Kidney capillary endothelial cell (primary cell): ENCODE results near the gene GPR152.
"Not testable (repeated sequence)": the region's sequence is repeated elsewhere in the genome, so short reads cannot be mapped to it uniquely, and the experiment has no call there.

ENCODE experiments used
- DNase-seq: peaks from one replicate; pipeline ENCODE4 v3.0.0-alpha.2; 2018; ENCODE audit warnings: low spot score

Gene GPR152

DNA sequence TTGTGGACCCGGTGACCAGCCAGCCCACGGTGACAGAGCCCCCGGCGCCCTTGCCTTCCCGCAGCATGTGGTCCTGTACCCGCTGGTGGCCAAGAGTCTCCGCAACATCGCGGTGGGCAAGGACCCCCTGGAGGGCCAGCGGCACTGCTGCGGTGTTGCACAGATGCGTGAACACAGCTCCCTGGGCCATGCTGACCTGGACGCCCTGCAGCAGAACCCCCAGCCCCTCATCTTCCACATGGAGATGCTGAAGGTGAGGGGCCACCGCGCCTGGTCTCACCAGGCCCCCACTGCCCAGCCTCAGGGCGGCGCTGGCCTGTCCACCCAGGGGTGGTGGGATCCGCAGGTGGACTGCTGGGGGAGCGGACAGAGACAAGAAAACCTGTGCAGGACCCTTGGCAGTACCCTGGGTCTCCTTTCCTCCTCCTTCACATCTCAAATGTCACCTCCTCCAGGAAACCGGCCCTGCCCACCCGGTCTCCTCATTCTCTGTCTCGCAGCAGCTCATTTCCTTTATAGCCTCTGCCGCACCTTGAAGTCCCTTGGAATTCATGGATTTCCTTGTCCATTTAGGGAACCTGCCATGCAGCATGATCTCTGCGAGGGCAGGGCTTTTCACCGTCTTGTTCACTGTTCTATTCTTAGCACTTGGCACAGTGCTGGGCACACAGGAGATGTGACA, 36.8 kb upstream of the GPR152 start:
- no peak for DNase-seq

DNA sequence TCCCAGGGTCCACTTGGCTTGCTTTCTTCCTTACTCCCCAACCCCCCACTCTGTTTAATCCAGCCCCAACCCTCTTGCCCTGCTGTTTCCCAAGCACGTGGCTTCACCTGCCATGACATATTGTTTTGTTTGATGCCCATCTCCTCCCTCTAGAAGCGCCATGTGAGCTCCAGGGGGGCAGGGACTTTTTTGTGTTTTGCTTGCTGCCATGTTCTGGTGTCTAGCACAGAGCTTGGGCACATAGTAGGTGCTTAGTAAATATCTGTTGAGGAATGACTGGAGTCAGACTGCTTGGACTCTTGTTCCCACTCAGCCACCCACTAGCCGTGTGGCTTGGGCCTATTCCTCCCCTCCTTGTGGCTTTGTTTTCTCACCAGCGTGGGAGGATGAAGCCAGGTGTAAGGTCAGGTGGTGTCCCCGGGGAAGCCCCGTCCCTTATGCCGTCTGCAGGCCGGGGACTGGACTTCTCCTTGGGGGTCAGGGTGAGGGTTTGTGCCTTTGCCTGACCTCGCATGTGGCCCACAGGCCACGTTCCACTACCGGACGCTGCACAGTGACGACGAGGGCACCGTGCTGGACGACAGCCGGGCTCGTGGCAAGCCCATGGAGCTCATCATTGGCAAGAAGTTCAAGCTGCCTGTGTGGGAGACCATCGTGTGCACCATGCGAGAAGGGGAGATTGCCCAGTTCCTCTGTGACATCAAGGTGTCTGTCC, 34.1 kb upstream of the GPR152 start:
- DNase-seq = no peak

DNA sequence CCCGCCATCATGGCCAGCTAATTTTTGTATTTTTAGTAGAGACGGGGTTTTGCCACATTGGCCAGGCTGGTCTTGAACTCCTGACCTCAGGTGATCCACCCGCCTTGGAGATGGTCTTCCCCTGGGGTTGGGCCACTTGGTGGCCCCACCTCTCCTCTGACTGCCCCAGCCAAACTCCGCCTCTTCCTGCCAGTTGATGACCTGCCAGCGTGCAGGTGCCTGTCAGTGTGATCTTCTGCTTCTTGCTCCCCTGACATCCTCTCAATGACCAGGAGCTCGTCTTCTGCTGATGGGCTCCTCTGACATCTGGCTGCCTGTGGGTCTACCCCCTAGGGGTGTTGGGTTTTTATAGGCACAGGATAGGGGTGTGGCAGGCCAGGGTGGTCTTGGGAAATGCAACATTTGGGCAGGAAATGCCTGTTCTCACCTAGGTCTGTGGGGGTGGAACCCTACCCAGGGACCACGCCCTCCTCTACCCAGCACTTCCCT, 33.4 kb upstream of the GPR152 start:
- not testable (repeated sequence) for DNase-seq

DNA sequence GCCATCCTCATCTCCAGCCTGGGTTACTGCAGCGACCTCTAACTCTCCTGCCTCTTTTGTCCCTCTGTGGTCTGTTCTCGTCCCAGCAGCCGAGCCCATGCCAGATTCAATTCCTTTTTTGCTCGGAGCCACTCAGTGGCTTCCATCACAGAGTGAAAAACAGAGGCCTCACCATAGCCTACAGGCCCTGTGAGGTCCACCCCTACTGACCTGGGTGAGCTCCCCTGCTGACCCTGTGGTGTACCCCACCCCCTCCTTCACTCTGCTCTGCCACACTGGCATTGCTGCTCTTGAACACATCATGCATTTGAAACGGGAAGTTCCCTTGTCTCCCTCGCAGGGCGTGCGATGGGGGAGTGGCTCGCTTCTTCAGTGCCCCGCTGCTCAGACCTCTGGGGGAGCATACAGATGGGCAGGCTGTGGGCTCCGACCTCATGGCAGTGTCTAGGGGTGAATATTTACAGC, 32.4 kb upstream of the GPR152 start:
- DNase-seq = no peak

GRCh38 chr11:67483831-67484665, 31.5 kb upstream of the GPR152 start:
- no peak for DNase-seq

GRCh38 chr11:67482827-67483798, 30.6 kb upstream of the GPR152 start, which contains the start of gene AIP:
Gene AIP (plus strand): TSS chr11:67483026. CDS start chr11:67483159, 133 bp downstream.
- peak; percentile 97 for DNase-seq

DNA sequence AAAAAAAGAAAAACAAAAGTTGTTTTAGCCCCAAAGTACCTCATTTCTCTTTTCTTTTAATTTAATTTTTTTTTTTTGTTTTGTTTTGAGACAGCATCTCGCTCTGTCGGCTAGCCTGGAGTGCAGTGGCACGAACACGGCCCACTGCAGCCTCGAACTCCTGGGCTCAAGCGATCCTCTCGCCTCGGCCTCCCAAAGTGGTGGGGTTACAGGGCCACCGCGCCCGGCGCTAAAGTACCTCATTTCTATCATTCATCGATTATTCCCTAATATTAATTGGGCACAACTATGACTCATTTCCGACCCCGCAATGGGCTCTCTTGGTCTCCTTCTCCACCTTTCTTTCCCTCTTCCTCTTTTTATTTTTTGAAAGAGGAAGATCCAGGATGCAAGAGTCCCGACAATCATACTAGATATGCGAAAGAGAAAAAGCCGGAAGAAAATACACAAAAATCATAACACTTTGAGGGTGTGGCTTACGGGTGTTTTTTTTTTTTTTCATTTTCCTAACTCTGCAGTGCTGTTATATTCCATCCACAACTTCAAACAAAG, 29.8 kb upstream of the GPR152 start:
- no peak for DNase-seq

DNA sequence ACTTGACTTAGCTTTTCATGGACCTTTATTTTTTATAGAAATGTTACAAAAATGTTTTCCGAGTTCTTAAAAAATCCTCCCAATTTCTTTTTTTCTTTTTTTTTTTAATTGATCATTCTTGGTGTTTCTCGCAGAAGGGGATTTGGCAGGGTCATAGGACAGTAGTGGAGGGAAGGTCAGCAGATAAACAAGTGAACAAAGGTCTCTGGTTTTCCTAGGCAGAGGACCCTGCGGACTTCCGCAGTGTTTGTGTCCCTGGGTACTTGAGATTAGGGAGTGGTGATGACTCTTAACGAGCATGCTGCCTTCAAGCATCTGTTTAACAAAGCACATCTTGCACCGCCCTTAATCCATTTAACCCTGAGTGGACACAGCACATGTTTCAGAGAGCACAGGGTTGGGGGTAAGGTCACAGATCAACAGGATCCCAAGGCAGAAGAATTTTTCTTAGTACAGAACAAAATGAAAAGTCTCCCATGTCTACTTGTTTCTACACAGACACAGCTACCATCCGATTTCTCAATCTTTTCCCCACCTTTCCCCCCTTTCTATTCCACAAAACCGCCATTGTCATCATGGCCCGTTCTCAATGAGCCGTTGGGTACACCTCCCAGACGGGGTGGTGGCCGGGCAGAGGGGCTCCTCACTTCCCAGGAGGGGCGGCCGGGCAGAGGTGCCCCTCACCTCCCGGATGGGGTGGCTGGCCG, 25.0 kb upstream of the GPR152 start:
- DNase-seq = not testable (repeated sequence)

GRCh38 chr11:67476692-67477091, 24.2 kb upstream of the GPR152 start:
- DNase-seq = not testable (repeated sequence)

GRCh38 chr11:67472882-67473281, 20.4 kb upstream of the GPR152 start:
- DNase-seq = no peak

GRCh38 chr11:67470337-67471002, 17.9 kb upstream of the GPR152 start:
- no peak for DNase-seq

- DNase-seq = no peak
Observed at GRCh38 chr11:67469508-67469811, 16.9 kb upstream of the GPR152 start.

- peak; percentile 87 for DNase-seq
Observed at GRCh38 chr11:67468759-67469507, 16.4 kb upstream of the GPR152 start, which contains the start of gene TMEM134. Gene TMEM134 (minus strand): TSS chr11:67469251. CDS start chr11:67469192, 59 bp downstream.

GRCh38 chr11:67468456-67468758, 15.9 kb upstream of the GPR152 start:
- DNase-seq = no peak

- no peak for DNase-seq
Observed at GRCh38 chr11:67468056-67468455, 15.5 kb upstream of the GPR152 start.

- no peak for DNase-seq
Observed at GRCh38 chr11:67466962-67467771, 14.6 kb upstream of the GPR152 start.

GRCh38 chr11:67466367-67466766, 13.8 kb upstream of the GPR152 start:
- no peak for DNase-seq

- DNase-seq = not testable (repeated sequence)
Observed at GRCh38 chr11:67465530-67465929, 13.0 kb upstream of the GPR152 start.
